Measurements from ENCODE around the gene ZNF445.

ZNF445 gene

DNA sequence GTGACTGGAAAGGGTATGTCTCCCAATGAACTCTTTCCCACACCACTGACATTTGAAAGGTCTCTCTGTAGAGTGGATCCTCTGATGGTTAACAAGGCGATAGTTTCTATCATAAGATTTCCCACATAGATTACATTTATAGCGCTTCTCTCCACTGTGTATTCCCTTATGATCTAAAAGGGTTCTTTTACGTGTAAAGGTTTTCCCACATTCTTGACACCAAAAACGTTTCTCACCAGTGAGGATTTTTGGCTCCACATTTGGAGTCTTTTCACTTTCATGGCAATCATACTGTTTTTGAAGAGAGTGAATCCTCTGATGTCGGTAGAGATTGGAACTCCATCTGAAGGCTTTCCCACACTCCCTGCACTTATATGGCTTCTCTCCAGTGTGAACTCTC, 30.5 kb downstream of the ZNF445 start:
- TF ChIP-seq CEBPB (IDR thresholded peaks at IDR 0.05) (no peak), TAF1 (IDR thresholded peaks at IDR 0.05; ENCODE audit: low read depth) (no peak), TEAD4 (IDR thresholded peaks at IDR 0.05) (no peak), RAD21 (IDR thresholded peaks at IDR 0.05; ENCODE audit: low read depth) (no peak), EP300 (IDR thresholded peaks at IDR 0.05; ENCODE audit: borderline replicate concordance) (no peak), EGR1 (IDR thresholded peaks at IDR 0.05) (no peak), NFIC (IDR thresholded peaks at IDR 0.05) (no peak), CREB1 (IDR thresholded peaks at IDR 0.05; ENCODE audit: low read depth) (no peak), TCF12 (IDR thresholded peaks at IDR 0.05; ENCODE audit: low read depth) (no peak), ZBTB7A (IDR thresholded peaks at IDR 0.05; ENCODE audit: low read depth) (no peak), YY1 (IDR thresholded peaks at IDR 0.05; ENCODE audit: low read depth) (no peak), FOXM1 (IDR thresholded peaks at IDR 0.05; ENCODE audit: borderline replicate concordance, low read depth) (no peak)
- TF ChIP-seq, protein P1, sequence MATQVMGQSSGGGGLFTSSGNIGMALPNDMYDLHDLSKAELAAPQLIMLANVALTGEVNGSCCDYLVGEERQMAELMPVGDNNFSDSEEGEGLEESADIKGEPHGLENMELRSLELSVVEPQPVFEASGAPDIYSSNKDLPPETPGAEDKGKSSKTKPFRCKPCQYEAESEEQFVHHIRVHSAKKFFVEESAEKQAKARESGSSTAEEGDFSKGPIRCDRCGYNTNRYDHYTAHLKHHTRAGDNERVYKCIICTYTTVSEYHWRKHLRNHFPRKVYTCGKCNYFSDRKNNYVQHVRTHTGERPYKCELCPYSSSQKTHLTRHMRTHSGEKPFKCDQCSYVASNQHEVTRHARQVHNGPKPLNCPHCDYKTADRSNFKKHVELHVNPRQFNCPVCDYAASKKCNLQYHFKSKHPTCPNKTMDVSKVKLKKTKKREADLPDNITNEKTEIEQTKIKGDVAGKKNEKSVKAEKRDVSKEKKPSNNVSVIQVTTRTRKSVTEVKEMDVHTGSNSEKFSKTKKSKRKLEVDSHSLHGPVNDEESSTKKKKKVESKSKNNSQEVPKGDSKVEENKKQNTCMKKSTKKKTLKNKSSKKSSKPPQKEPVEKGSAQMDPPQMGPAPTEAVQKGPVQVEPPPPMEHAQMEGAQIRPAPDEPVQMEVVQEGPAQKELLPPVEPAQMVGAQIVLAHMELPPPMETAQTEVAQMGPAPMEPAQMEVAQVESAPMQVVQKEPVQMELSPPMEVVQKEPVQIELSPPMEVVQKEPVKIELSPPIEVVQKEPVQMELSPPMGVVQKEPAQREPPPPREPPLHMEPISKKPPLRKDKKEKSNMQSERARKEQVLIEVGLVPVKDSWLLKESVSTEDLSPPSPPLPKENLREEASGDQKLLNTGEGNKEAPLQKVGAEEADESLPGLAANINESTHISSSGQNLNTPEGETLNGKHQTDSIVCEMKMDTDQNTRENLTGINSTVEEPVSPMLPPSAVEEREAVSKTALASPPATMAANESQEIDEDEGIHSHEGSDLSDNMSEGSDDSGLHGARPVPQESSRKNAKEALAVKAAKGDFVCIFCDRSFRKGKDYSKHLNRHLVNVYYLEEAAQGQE (IDR thresholded peaks at IDR 0.05; ENCODE audit: low read depth): no peak
- TF ChIP-seq, protein P2, sequence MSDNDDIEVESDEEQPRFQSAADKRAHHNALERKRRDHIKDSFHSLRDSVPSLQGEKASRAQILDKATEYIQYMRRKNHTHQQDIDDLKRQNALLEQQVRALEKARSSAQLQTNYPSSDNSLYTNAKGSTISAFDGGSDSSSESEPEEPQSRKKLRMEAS (IDR thresholded peaks at IDR 0.05): no peak
- TF ChIP-seq, protein P3, sequence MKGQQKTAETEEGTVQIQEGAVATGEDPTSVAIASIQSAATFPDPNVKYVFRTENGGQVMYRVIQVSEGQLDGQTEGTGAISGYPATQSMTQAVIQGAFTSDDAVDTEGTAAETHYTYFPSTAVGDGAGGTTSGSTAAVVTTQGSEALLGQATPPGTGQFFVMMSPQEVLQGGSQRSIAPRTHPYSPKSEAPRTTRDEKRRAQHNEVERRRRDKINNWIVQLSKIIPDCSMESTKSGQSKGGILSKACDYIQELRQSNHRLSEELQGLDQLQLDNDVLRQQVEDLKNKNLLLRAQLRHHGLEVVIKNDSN (IDR thresholded peaks at IDR 0.05): no peak

DNA sequence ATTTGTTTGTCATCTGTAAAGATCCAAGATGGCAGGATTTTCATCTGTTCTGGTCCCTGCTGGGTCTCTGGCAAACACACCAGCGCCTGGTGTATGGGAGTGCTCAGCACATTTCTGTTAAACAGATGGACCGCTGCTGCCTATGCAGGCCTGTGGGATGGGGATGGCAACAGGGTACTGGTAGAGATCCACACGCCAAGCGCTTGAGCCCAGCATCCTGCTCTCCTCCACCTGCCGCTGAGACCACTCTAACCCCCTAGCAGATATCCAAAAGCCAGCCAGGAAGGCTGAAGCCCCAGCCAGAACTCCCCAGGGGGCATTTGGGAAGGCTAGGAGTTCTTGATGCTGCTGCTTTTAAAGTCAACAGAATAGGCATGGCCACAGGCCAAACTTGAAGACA, 31.7 kb downstream of the ZNF445 start:
- no peak for TF ChIP-seq YY1 (IDR thresholded peaks at IDR 0.05; ENCODE audit: low read depth)
- no peak for TF ChIP-seq TEAD4 (IDR thresholded peaks at IDR 0.05)
- TF ChIP-seq, protein P1 (IDR thresholded peaks at IDR 0.05; ENCODE audit: low read depth): no peak
- no peak for TF ChIP-seq CREB1 (IDR thresholded peaks at IDR 0.05; ENCODE audit: low read depth)
- no peak for TF ChIP-seq RAD21 (IDR thresholded peaks at IDR 0.05; ENCODE audit: low read depth)
- no peak for TF ChIP-seq ZBTB7A (IDR thresholded peaks at IDR 0.05; ENCODE audit: low read depth)
- TF ChIP-seq TAF1 (IDR thresholded peaks at IDR 0.05; ENCODE audit: low read depth): no peak
- TF ChIP-seq CEBPB (IDR thresholded peaks at IDR 0.05): no peak
- TF ChIP-seq TCF12 (IDR thresholded peaks at IDR 0.05; ENCODE audit: low read depth): no peak
- TF ChIP-seq FOXM1 (IDR thresholded peaks at IDR 0.05; ENCODE audit: borderline replicate concordance, low read depth): no peak

DNA sequence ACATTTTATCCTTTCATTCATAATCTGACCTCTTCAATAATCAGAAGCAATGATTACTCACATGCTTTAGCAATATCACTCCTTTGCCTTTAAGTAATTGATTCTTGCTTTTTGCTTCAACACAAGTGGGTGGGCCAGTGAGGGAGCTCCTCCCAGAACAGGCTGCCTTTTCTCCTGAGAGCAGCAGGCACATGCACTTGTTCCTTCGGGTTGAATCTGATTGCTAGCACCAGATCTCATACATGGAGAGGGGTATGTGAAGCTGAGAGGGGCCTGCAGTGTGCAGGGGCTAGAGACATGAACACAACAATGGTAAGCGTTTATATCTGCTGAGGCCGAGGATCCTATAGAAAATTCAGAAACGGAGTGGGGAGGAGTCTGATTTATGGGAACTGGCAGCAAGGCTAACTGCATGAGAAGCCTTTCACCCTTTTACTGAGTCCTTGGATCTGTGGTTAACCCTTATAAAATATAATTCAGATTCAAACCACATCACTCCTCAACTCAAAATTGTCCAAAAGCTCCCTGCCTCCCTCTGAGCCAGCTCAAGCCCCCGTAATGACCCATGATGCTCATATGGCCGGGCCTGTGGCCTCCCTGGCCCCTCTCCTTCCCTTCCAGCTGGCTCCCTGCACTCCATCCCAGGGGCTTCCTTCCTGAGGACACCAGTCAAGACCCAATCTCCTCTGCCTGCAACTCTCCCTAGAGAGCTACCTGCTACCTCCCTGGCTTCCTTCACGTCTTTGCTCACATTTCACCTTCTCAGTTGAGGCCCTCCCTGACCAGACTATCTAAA, 32.4 kb downstream of the ZNF445 start:
- no peak for TF ChIP-seq RAD21 (IDR thresholded peaks at IDR 0.05; ENCODE audit: low read depth)
- no peak for TF ChIP-seq TAF1 (IDR thresholded peaks at IDR 0.05; ENCODE audit: low read depth)
- no peak for TF ChIP-seq TEAD4 (IDR thresholded peaks at IDR 0.05)
- TF ChIP-seq, protein P2 (IDR thresholded peaks at IDR 0.05): no peak
- TF ChIP-seq EP300 (IDR thresholded peaks at IDR 0.05; ENCODE audit: borderline replicate concordance): no peak
- TF ChIP-seq FOXM1 (IDR thresholded peaks at IDR 0.05; ENCODE audit: borderline replicate concordance, low read depth): no peak
- TF ChIP-seq, protein P1 (IDR thresholded peaks at IDR 0.05; ENCODE audit: low read depth): no peak
- no peak for TF ChIP-seq ZBTB7A (IDR thresholded peaks at IDR 0.05; ENCODE audit: low read depth)
- no peak for TF ChIP-seq YY1 (IDR thresholded peaks at IDR 0.05; ENCODE audit: low read depth)
- TF ChIP-seq CREB1 (IDR thresholded peaks at IDR 0.05; ENCODE audit: low read depth): no peak
- TF ChIP-seq, protein P3 (IDR thresholded peaks at IDR 0.05): no peak
- TF ChIP-seq NFIC (IDR thresholded peaks at IDR 0.05): no peak
- no peak for TF ChIP-seq CEBPB (IDR thresholded peaks at IDR 0.05)
- no peak for TF ChIP-seq TCF12 (IDR thresholded peaks at IDR 0.05; ENCODE audit: low read depth)
- TF ChIP-seq EGR1 (IDR thresholded peaks at IDR 0.05): no peak

DNA sequence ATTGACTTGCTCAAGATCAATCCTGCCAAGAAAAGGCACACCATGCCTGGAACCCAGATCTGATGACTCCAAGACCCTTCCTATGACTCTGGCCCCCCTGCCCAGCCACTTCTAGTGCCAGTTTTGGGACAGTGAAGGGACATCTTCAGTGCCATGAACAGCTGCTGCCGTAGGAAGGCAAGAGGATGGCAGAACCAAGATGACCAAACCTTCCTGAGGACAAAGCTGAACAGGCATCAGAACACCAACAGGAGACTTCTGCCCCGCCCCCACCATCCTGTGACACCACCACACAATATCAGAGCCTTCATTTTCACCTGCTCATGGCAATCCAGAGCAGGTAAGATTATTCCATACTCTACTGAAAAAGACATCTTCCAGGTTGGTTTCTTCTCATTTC, 33.0 kb downstream of the ZNF445 start:
- TF ChIP-seq YY1 (IDR thresholded peaks at IDR 0.05; ENCODE audit: low read depth) (no peak), EP300 (IDR thresholded peaks at IDR 0.05; ENCODE audit: borderline replicate concordance) (no peak), FOXM1 (IDR thresholded peaks at IDR 0.05; ENCODE audit: borderline replicate concordance, low read depth) (no peak)
